ENCODE data around the gene CEP76.

CEP76 gene

GRCh38 chr18:12702221-12703095 lies at the start of gene CEP76, which contains the start of gene PSMG2:
Gene CEP76, minus strand, starts transcription at chr18:12702723. Its CDS starts 175 bp downstream, at chr18:12702548.
Gene PSMG2, plus strand, starts transcription at chr18:12703042. Its CDS starts 66 bp downstream, at chr18:12703108.
- peak; percentile 90 for DNase-seq (ENCODE audit: low read depth)

- DNase-seq (ENCODE audit: low read depth) = no peak
These were observed 49.4 kb upstream of the CEP76 start for GRCh38 chr18:12751891-12752290.

- no peak for DNase-seq (ENCODE audit: low read depth)
These were observed 49.0 kb upstream of the CEP76 start for GRCh38 chr18:12751503-12751884.

- DNase-seq (ENCODE audit: low read depth) = no peak
These were observed 48.4 kb upstream of the CEP76 start for GRCh38 chr18:12750715-12751502.

GRCh38 chr18:12750076-12750714 lies 47.7 kb upstream of the CEP76 start:
- DNase-seq (ENCODE audit: low read depth) = peak; percentile 23

- DNase-seq (ENCODE audit: low read depth) = no peak
These were observed 46.6 kb upstream of the CEP76 start for GRCh38 chr18:12749121-12749520.

GRCh38 chr18:12748671-12749070 lies 46.1 kb upstream of the CEP76 start:
- DNase-seq (ENCODE audit: low read depth) = no peak

- DNase-seq (ENCODE audit: low read depth) = no peak
These were observed 45.2 kb upstream of the CEP76 start for GRCh38 chr18:12747530-12748315.

GRCh38 chr18:12745095-12745795 lies 42.7 kb upstream of the CEP76 start:
- no peak for DNase-seq (ENCODE audit: low read depth)

- DNase-seq (ENCODE audit: low read depth) = peak; percentile 91
These were observed 41.6 kb upstream of the CEP76 start for GRCh38 chr18:12744103-12744502.

- peak; percentile 98 for DNase-seq (ENCODE audit: low read depth)
These were observed 39.9 kb upstream of the CEP76 start for GRCh38 chr18:12742453-12742852.

GRCh38 chr18:12741351-12741750 lies 38.8 kb upstream of the CEP76 start:
- peak; percentile 97 for DNase-seq (ENCODE audit: low read depth)

GRCh38 chr18:12737243-12737902 lies 34.9 kb upstream of the CEP76 start:
- no peak for DNase-seq (ENCODE audit: low read depth)

GRCh38 chr18:12726774-12727550 lies 24.4 kb upstream of the CEP76 start:
- DNase-seq (ENCODE audit: low read depth) = peak; percentile 80

- no peak for DNase-seq (ENCODE audit: low read depth)
These were observed 23.8 kb upstream of the CEP76 start for GRCh38 chr18:12726331-12726730.

GRCh38 chr18:12722731-12723130 lies 20.2 kb upstream of the CEP76 start:
- DNase-seq (ENCODE audit: low read depth) = no peak

GRCh38 chr18:12721495-12722275 lies 19.2 kb upstream of the CEP76 start:
- DNase-seq (ENCODE audit: low read depth) = no peak

- DNase-seq (ENCODE audit: low read depth) = no peak
These were observed 8.9 kb upstream of the CEP76 start for GRCh38 chr18:12711446-12711845.

- DNase-seq (ENCODE audit: low read depth) = peak; percentile 70
These were observed 1.1 kb upstream of the CEP76 start for GRCh38 chr18:12703664-12704063.

Measured in ELR (cell line).